NCI-H2196 (cell line): Measurements from ENCODE around the gene ELOVL6.
"Not testable (repeated sequence)": the region's sequence is repeated elsewhere in the genome, so short reads cannot be mapped to it uniquely, and the experiment has no call there.

Experiments
- DNase-seq: peaks from one replicate; lab custom pipeline; 2025; ENCODE audit not compliant: unreplicated experiment; lab: John Stamatoyannopoulos, UW

The ELOVL6 gene

GRCh38 chr4:110163327-110164069 is 34.9 kb downstream of the ELOVL6 start:
- DNase-seq = no peak

GRCh38 chr4:110160618-110161017 is 37.8 kb downstream of the ELOVL6 start:
- DNase-seq = no peak

- DNase-seq = no peak
Measured at GRCh38 chr4:110159541-110159940, 38.9 kb downstream of the ELOVL6 start.

GRCh38 chr4:110157580-110157979 is 40.8 kb downstream of the ELOVL6 start:
- no peak for DNase-seq

- not testable (repeated sequence) for DNase-seq
Measured at GRCh38 chr4:110157166-110157565, 41.2 kb downstream of the ELOVL6 start.

GRCh38 chr4:110156442-110156841 is 42.0 kb downstream of the ELOVL6 start:
- no peak for DNase-seq

- no peak for DNase-seq
Measured at GRCh38 chr4:110155654-110156053, 42.8 kb downstream of the ELOVL6 start.

- no peak for DNase-seq
Measured at GRCh38 chr4:110154582-110154981, 43.8 kb downstream of the ELOVL6 start.

GRCh38 chr4:110152386-110152785 is 46.0 kb downstream of the ELOVL6 start:
- no peak for DNase-seq

GRCh38 chr4:110149089-110149488 is 49.3 kb downstream of the ELOVL6 start:
- no peak for DNase-seq

- no peak for DNase-seq
Measured at GRCh38 chr4:110142461-110142860, 56.0 kb downstream of the ELOVL6 start.

GRCh38 chr4:110139815-110140214 is 58.6 kb downstream of the ELOVL6 start:
- no peak for DNase-seq

GRCh38 chr4:110139111-110139510 is 59.3 kb downstream of the ELOVL6 start:
- DNase-seq = no peak

- DNase-seq = no peak
Measured at GRCh38 chr4:110138551-110138950, 59.9 kb downstream of the ELOVL6 start.

GRCh38 chr4:110137829-110138228 is 60.6 kb downstream of the ELOVL6 start:
- no peak for DNase-seq

- no peak for DNase-seq
Measured at GRCh38 chr4:110135523-110135922, 62.9 kb downstream of the ELOVL6 start.

GRCh38 chr4:110135076-110135475 is 63.3 kb downstream of the ELOVL6 start:
- no peak for DNase-seq

- DNase-seq = no peak
Measured at GRCh38 chr4:110134269-110134869, 64.0 kb downstream of the ELOVL6 start.

GRCh38 chr4:110132816-110133719 is 65.3 kb downstream of the ELOVL6 start:
- no peak for DNase-seq

- no peak for DNase-seq
Measured at GRCh38 chr4:110131916-110132315, 66.5 kb downstream of the ELOVL6 start.

- no peak for DNase-seq
Measured at GRCh38 chr4:110130576-110131358, 67.6 kb downstream of the ELOVL6 start.
